K562 (cell line): ENCODE data around the gene ZC3HAV1L. TPM values are rescaled to one million over a fixed set of nuclear protein-coding genes. Genes with fewer than 3 reads are reported as not detected.

Experiments used
- ATAC-seq: fragments of 200-7000 bp; cut with Tn5 transposase; 3 replicates; pipeline ENCODE4 v1.9.1; 2020; ENCODE audit warnings: moderate library complexity
- BruUV-seq: library from RNA; stranded (reverse); fragments of 400-500 nt; replicated peaks from 2 replicates; lab custom pipeline; 2021; lab: Mats Ljungman, UMichigan
- CTCF ChIA-PET: fragments of 300-600 bp; formaldehyde crosslinking; extraction: SDS; loops from one replicate; lab custom pipeline; 2021; ENCODE audit warnings: low intra/inter-chr PET ratio; lab: Yijun Ruan, JAX
- POLR2A ChIA-PET: fragments of 300-600, 350-650 bp; sonication (Branson Sonifier 250); formaldehyde crosslinking; extraction: SDS; loops from one replicate; lab custom pipeline; 2021; ENCODE audit warnings: antibody characterized with exemption, inconsistent platforms; lab: Yijun Ruan, JAX
- DNase-seq, 4 experiments: peaks; one replicate each; pipeline versions ENCODE4 v3.0.0 to v3.0.0-alpha.2; 2011 to 2018; ENCODE audit warnings: low spot score in 3 of 4, mixed read lengths in 3 of 4; ENCODE audit errors: extremely low read depth in 1 of 4
- FAIRE-seq: peaks from 2 replicates; lab custom pipeline; 2011; peaks lifted over from hg19 to GRCh38; lab: Jason Lieb, UNC
- H2AFZ ChIP-seq: 2 replicates; pipeline ENCODE4 v1.6.0; 2011; ENCODE audit warnings: low read depth, low read length, control low read depth, inconsistent platforms
- H3K27ac ChIP-seq: fragments of 200-600 bp; 3 replicates; pipeline ENCODE4 v1.8.0; 2011; ENCODE audit warnings: low read depth, mild to moderate bottlenecking, control low read depth, inconsistent platforms, low read length, moderate library complexity, mixed read lengths; ENCODE audit errors: extremely low read depth
- H3K27me3 ChIP-seq, 2 experiments: fragments of 300-600 bp in 1 of 2; 2 replicates in 1 of 2; 3 replicates in 1 of 2; pipeline versions ENCODE4 v1.6.0 to v1.8.0; 2011; ENCODE audit warnings: inconsistent platforms in 2 of 2, low read length in 2 of 2, mild to moderate bottlenecking in 1 of 2, mixed read lengths in 1 of 2, moderate library complexity in 1 of 2; ENCODE audit not compliant: control insufficient read depth in 2 of 2, insufficient read depth in 2 of 2
- H3K36me3 ChIP-seq: fragments of 300-600 bp; 3 replicates; pipeline ENCODE4 v1.8.0; 2011; ENCODE audit warnings: mild to moderate bottlenecking, low read length, inconsistent platforms; ENCODE audit not compliant: control insufficient read depth, insufficient read depth
- H3K4me1 ChIP-seq, 2 experiments: fragments of 200-600 bp in 1 of 2; replicated peaks in 1 of 2; 2 replicates in 1 of 2; 3 replicates in 1 of 2; pipeline versions ENCODE4 v1.5.1 to v1.8.0; 2011; ENCODE audit warnings: inconsistent platforms in 2 of 2, low read length in 2 of 2, mild to moderate bottlenecking in 1 of 2, mixed read lengths in 1 of 2, moderate library complexity in 1 of 2; ENCODE audit not compliant: control insufficient read depth in 2 of 2, insufficient read depth in 2 of 2
- H3K4me2 ChIP-seq: 2 replicates; pipeline ENCODE4 v1.6.1; 2011; ENCODE audit warnings: low read length, control low read depth, inconsistent platforms, mixed read lengths; ENCODE audit not compliant: insufficient read depth
- H3K4me3 ChIP-seq: fragments of 200-600 bp; sonication (generic), shearing (Covaris generic); 2 replicates; pipeline ENCODE4 v1.5.1; 2016; ENCODE audit warnings: control low read depth, inconsistent platforms
- H3K79me2 ChIP-seq: fragments of 200-600 bp; 3 replicates; pipeline ENCODE4 v1.8.0; 2011; ENCODE audit warnings: low read length, inconsistent platforms; ENCODE audit not compliant: control insufficient read depth, insufficient read depth
- H3K9ac ChIP-seq, 2 experiments: 2 replicates each; pipeline versions ENCODE4 v1.6.0 to v1.6.1; 2011; ENCODE audit warnings: low read depth in 2 of 2, low read length in 2 of 2, control low read depth in 1 of 2, inconsistent platforms in 1 of 2, mild to moderate bottlenecking in 1 of 2, mixed read lengths in 1 of 2; ENCODE audit not compliant: insufficient read depth in 1 of 2
- H3K9me1 ChIP-seq: one replicate; pipeline ENCODE4 v1.6.0; 2011; ENCODE audit warnings: inconsistent platforms, mild to moderate bottlenecking, low read length, moderate library complexity; ENCODE audit not compliant: control insufficient read depth, insufficient read depth
- H3K9me3 ChIP-seq: replicated peaks from 2 replicates; pipeline ENCODE4 v1.5.1; 2011; ENCODE audit warnings: low read depth, low read length, inconsistent platforms; ENCODE audit not compliant: control insufficient read depth, insufficient read depth
- H4K20me1 ChIP-seq: replicated peaks from 2 replicates; pipeline ENCODE4 v1.6.1; 2011; ENCODE audit warnings: low read length, inconsistent platforms, mixed read lengths; ENCODE audit not compliant: control insufficient read depth, insufficient read depth
- DACH1 ChIP-seq: fragments of 450-650 bp; IDR thresholded peaks from 2 replicates; pipeline ENCODE4 v1.6.1; 2018; ENCODE audit not compliant: partially characterized antibody
- DNMT1 ChIP-seq: fragments of 450-650 bp; IDR thresholded peaks from 2 replicates; pipeline ENCODE4 v1.6.1; 2016; ENCODE audit warnings: antibody characterized with exemption, mild to moderate bottlenecking
- HNRNPK ChIP-seq: fragments of 200-400 bp; formaldehyde crosslinking; IDR thresholded peaks from one replicate; pipeline ENCODE4 v1.6.1; 2018; ENCODE audit warnings: mild to moderate bottlenecking, low read depth, low read length; ENCODE audit not compliant: poor library complexity, severe bottlenecking
- LEF1 ChIP-seq: fragments of 450-650 bp; IDR thresholded peaks from 2 replicates; pipeline ENCODE4 v1.6.1; 2016; ENCODE audit warnings: mild to moderate bottlenecking
- NCOA6 ChIP-seq: fragments of 450-650 bp; IDR thresholded peaks from 2 replicates; pipeline ENCODE4 v1.6.1; 2017; ENCODE audit warnings: mild to moderate bottlenecking
- POU5F1 ChIP-seq: fragments of 150-350 bp; IDR thresholded peaks from 2 replicates; pipeline ENCODE4 v1.6.1; 2014; ENCODE audit warnings: borderline replicate concordance, low read length, low read depth, mild to moderate bottlenecking; ENCODE audit not compliant: partially characterized antibody
- RBM34 ChIP-seq: fragments of 200-400 bp; formaldehyde crosslinking; IDR thresholded peaks from 2 replicates; pipeline ENCODE4 v1.6.1; 2018; ENCODE audit warnings: low read length, borderline replicate concordance; ENCODE audit not compliant: insufficient read depth
- SNRNP70 ChIP-seq: fragments of 200-400 bp; formaldehyde crosslinking; optimal IDR thresholded peaks from 2 replicates; pipeline ENCODE3; 2017; ENCODE audit warnings: low read depth, low read length
- YBX1 ChIP-seq: fragments of 450-650 bp; IDR thresholded peaks from 2 replicates; pipeline ENCODE4 v1.7.1; 2016; ENCODE audit warnings: mild to moderate bottlenecking
- ZFX ChIP-seq: sonication (generic); formaldehyde crosslinking; IDR thresholded peaks from 2 replicates; pipeline ENCODE4 v1.8.0; 2022; ENCODE audit warnings: mild to moderate bottlenecking, missing genetic modification reagents, moderate library complexity
- ZNF23 ChIP-seq: fragments of 250-450 bp; sonication (Bioruptor Pico); IDR thresholded peaks from 2 replicates; pipeline ENCODE4 v1.4.0; 2020; ENCODE audit warnings: mild to moderate bottlenecking
- ZNF324 ChIP-seq: fragments of 250-450 bp; sonication (Bioruptor Pico); IDR thresholded peaks from 2 replicates; pipeline ENCODE4 v1.4.0; 2020; ENCODE audit warnings: mild to moderate bottlenecking
- ZNF764 ChIP-seq: fragments of 250-450 bp; sonication (Bioruptor Pico); IDR thresholded peaks from 2 replicates; pipeline ENCODE4 v1.4.0; 2020; ENCODE audit warnings: low read depth, mild to moderate bottlenecking, moderate library complexity
- WGBS: fragments of 100-300 bp; shearing (Covaris generic); methylation state at CpG from one replicate; pipeline ENCODE4 v1.1.6; 2016; ENCODE audit warnings: low coverage, mixed read lengths; ENCODE audit not compliant: insufficient coverage; ENCODE audit errors: missing lambda C conversion rate; 5-methylcytosine and 5-hydroxymethylcytosine counted together
- in situ Hi-C: fragments of 300-500 bp; cut with MboI; formaldehyde crosslinking; loops from 4 replicates; pipeline ENCODE4 v1.15.0; 2018; ENCODE audit warnings: inconsistent platforms, mixed read lengths
- intact Hi-C: fragments of 100-400 bp; cut with micrococcal nuclease; formaldehyde crosslinking; loops from 2 replicates; pipeline ENCODE4 v1.14.2; 2022
- polyA plus RNA-seq, 8 experiments: library from polyadenylated mRNA; depleted of rRNA in 4 of 8; stranded (reverse) in 5 of 8; unstranded in 3 of 8; fragments of >200 nt; fragmentation: Nextera tagmentation in 2 of 8; fragmentation: Illumina TruSeq in 1 of 8; extraction: Ambion mirVana in 2 of 8; extraction: Trizol in 1 of 8; gene quantifications; 2 replicates each; pipeline versions ENCODE4 v1.2.1 to v1.2.3, GENCODE V29; 2011 to 2014; ENCODE audit warnings: inconsistent platforms in 1 of 8, missing spikeins in 1 of 8
- total RNA-seq, 7 experiments: library from RNA; depleted of rRNA in 6 of 7; stranded (reverse); fragments of >200 nt in 6 of 7; fragmentation: Illumina TruSeq in 2 of 7; extraction: Trizol in 2 of 7; gene quantifications; 2 replicates each; pipeline versions ENCODE4 v1.2.1 to v1.2.3, GENCODE V29; 2011 to 2021; ENCODE audit warnings: low replicate concordance in 1 of 7
- TF ChIP-seq, protein P1 (sequence below): fragments of 250-450 bp; sonication (Bioruptor Pico); IDR thresholded peaks from 2 replicates; pipeline ENCODE4 v1.5.0; 2021
- TF ChIP-seq, protein P2 (sequence below): conservative IDR thresholded peaks from 2 replicates; pipeline ENCODE4 v1.6.1; 2011; ENCODE audit warnings: low read depth, mild to moderate bottlenecking, low read length; ENCODE audit not compliant: control insufficient read depth
- TF ChIP-seq, protein P3 (sequence below): fragments of 450-650 bp; formaldehyde crosslinking; IDR thresholded peaks from 2 replicates; pipeline ENCODE4 v1.4.0; 2020; ENCODE audit warnings: mild to moderate bottlenecking, moderate library complexity
- TF ChIP-seq, protein P4 (sequence below): sonication (generic); formaldehyde crosslinking; IDR thresholded peaks from 2 replicates; pipeline ENCODE4 v1.8.0; 2022; ENCODE audit warnings: missing genetic modification reagents, mild to moderate bottlenecking, borderline replicate concordance

Gene ZC3HAV1L
- total and polyA plus RNA-seq, 9 of the 15 experiments (the other 6 are each of a cell fraction or from before 2014, with no cell fraction given): not detected

DNA sequence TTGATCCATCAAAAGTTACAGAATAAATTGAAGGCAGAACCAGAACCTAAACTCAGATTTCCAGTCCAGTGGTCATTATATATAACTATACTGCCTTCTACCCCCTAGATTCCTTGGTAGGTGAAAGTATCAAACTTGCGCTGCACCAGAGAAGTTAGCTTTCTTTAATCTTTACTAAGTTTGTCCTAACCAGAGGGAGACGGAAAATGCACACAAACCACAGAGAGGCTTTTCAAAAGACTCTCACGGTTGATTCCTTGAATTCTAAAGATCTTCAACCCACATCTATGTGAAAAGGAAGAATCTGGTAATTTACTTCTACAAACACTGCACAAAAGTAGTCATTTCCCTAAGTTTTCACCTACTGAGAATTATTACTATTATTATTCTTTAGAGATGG is 36.4 kb downstream of the ZC3HAV1L start (continued):
- TF ChIP-seq, protein P1, sequence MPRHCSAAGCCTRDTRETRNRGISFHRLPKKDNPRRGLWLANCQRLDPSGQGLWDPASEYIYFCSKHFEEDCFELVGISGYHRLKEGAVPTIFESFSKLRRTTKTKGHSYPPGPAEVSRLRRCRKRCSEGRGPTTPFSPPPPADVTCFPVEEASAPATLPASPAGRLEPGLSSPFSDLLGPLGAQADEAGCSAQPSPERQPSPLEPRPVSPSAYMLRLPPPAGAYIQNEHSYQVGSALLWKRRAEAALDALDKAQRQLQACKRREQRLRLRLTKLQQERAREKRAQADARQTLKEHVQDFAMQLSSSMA (CRISPR knock-in tag): no peak
- TF ChIP-seq, protein P2, sequence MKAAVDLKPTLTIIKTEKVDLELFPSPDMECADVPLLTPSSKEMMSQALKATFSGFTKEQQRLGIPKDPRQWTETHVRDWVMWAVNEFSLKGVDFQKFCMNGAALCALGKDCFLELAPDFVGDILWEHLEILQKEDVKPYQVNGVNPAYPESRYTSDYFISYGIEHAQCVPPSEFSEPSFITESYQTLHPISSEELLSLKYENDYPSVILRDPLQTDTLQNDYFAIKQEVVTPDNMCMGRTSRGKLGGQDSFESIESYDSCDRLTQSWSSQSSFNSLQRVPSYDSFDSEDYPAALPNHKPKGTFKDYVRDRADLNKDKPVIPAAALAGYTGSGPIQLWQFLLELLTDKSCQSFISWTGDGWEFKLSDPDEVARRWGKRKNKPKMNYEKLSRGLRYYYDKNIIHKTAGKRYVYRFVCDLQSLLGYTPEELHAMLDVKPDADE: no peak

DNA sequence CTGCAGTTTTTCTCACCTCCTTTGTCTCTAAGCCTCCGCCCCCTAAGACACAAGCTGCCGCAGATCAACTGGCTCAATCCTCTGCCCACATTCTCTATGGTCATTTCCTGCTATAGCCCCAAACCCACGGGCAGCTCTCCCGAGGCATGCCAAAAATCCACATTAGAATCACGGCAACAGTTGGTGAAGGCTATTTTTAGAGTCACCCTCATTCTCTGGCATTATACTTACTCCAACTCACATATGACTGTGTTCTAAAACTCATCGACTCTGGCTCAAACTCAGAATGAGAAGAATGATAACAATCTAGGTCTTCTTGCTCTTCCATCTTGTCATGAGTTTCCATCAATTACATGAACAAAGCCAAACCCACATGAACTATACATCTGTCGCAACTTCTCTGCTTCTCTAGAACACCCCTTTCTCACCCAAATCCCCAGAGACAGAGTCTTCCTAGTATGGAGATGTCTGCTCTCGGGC is 43.8 kb downstream of the ZC3HAV1L start:
- no peak for ATAC-seq
- no TSS peak for BruUV-seq
- no peak overlapping the region for H3K4me2 ChIP-seq
- H3K27ac ChIP-seq: no peak overlapping the region
- no peaks in the 10 kb centered on the region for H3K36me3 ChIP-seq
- FAIRE-seq: no peak
- in situ Hi-C loops: no loop called here
- H3K79me2 ChIP-seq: no peaks in the 10 kb centered on the region
- WGBS: 3% methylated on average over 8 of the region's 8 CpGs
- H2AFZ ChIP-seq: no peak overlapping the region
- H3K27me3 ChIP-seq: peaks cover 38 to 44% of the 10 kb centered on the region in 2 experiments
- ChIA-PET POLR2A (no interaction called here), CTCF (no interaction called here)
- DNase-seq: peak in 1 of 4 experiments; percentile 5
- H3K4me3 ChIP-seq: no peak overlapping the region
- no peak overlapping the region for H3K9ac ChIP-seq
- H3K9me1 ChIP-seq: no peaks in the 10 kb centered on the region
- intact Hi-C loops: no loop called here
- no peaks in the 10 kb centered on the region for H4K20me1 ChIP-seq
- H3K4me1 ChIP-seq: no peaks in the 10 kb centered on the region
- H3K9me3 ChIP-seq: peaks cover 4% of the 10 kb centered on the region
- no peak for TF ChIP-seq NCOA6
- no peak for TF ChIP-seq ZFX (CRISPR knock-in tag)
- TF ChIP-seq, protein P3, sequence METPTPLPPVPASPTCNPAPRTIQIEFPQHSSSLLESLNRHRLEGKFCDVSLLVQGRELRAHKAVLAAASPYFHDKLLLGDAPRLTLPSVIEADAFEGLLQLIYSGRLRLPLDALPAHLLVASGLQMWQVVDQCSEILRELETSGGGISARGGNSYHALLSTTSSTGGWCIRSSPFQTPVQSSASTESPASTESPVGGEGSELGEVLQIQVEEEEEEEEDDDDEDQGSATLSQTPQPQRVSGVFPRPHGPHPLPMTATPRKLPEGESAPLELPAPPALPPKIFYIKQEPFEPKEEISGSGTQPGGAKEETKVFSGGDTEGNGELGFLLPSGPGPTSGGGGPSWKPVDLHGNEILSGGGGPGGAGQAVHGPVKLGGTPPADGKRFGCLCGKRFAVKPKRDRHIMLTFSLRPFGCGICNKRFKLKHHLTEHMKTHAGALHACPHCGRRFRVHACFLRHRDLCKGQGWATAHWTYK: no peak
- TF ChIP-seq RBM34: no peak
- no peak for TF ChIP-seq ZNF23 (CRISPR knock-in tag)
- no peak for TF ChIP-seq POU5F1
- TF ChIP-seq, protein P4, sequence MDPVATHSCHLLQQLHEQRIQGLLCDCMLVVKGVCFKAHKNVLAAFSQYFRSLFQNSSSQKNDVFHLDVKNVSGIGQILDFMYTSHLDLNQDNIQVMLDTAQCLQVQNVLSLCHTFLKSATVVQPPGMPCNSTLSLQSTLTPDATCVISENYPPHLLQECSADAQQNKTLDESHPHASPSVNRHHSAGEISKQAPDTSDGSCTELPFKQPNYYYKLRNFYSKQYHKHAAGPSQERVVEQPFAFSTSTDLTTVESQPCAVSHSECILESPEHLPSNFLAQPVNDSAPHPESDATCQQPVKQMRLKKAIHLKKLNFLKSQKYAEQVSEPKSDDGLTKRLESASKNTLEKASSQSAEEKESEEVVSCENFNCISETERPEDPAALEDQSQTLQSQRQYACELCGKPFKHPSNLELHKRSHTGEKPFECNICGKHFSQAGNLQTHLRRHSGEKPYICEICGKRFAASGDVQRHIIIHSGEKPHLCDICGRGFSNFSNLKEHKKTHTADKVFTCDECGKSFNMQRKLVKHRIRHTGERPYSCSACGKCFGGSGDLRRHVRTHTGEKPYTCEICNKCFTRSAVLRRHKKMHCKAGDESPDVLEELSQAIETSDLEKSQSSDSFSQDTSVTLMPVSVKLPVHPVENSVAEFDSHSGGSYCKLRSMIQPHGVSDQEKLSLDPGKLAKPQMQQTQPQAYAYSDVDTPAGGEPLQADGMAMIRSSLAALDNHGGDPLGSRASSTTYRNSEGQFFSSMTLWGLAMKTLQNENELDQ (CRISPR knock-in tag): no peak
- TF ChIP-seq YBX1: no peak
- no peak for TF ChIP-seq DACH1
- TF ChIP-seq HNRNPK: no peak
- TF ChIP-seq SNRNP70: no peak
- no peak for TF ChIP-seq LEF1
- no peak for TF ChIP-seq ZNF764 (CRISPR knock-in tag)
- no peak for TF ChIP-seq DNMT1
- TF ChIP-seq ZNF324 (CRISPR knock-in tag): no peak
